ENCODE measurements around the gene RBM10. TPM values are rescaled to one million over a fixed set of nuclear protein-coding genes. Genes with fewer than 3 reads are reported as not detected.

Gene RBM10
- total RNA-seq, 2 donors from 2014 or later = 30.6 to 35.7 TPM

GRCh38 chrX:47224896-47225290, 79.9 kb downstream of the RBM10 start:
- DNase-seq = peak in 1 of 2 donors; percentile 0
- intact Hi-C loops (cut with DNase I, micrococcal nuclease) = no loop called here
- ATAC-seq = no peak

GRCh38 chrX:47226071-47226470, 81.0 kb downstream of the RBM10 start:
- intact Hi-C loops (cut with DNase I, micrococcal nuclease) = no loop called here
- no peak for ATAC-seq
- DNase-seq = no peak

DNA sequence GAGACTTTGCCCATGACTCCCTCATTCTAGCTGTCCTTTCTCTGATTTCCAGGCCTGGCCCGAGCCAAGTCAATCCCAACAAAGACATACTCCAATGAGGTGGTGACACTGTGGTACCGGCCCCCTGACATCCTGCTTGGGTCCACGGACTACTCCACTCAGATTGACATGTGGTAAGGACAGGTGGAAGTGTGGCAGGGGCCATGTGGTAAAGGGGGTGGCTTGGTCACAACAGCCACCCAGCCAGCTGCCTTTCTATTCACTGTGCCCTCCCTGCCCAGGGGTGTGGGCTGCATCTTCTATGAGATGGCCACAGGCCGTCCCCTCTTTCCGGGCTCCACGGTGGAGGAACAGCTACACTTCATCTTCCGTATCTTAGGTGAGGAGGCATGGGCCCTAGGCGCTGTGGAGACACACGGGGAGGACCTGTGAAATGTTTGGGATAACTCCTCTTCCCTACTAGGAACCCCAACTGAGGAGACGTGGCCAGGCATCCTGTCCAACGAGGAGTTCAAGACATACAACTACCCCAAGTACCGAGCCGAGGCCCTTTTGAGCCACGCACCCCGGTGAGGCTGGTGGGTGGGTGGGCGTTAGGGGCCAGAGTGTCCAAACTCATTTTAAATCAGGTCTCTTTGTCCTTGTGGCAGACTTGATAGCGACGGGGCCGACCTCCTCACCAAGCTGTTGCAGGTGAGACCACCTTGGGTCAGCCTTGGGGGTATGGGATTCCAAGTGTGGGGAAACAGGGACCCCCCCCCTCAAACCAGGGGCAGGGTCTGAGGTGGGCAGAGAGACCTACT, 81.7 kb downstream of the RBM10 start:
- no peak for DNase-seq
- intact Hi-C loops (cut with DNase I, micrococcal nuclease) = no loop called here
- ATAC-seq = no peak

- DNase-seq = no peak
Measured at GRCh38 chrX:47227334-47227583, 82.2 kb downstream of the RBM10 start.

GRCh38 chrX:47228550-47229270, 83.7 kb downstream of the RBM10 start:
- ATAC-seq (no peak), DNase-seq (no peak)
- intact Hi-C loops (cut with DNase I, micrococcal nuclease) = no loop called here

More at GRCh38 chrX:47227334-47227583, 82.2 kb downstream of the RBM10 start:
- no peak for ATAC-seq
- intact Hi-C loops (cut with DNase I, micrococcal nuclease) = no loop called here

DNA sequence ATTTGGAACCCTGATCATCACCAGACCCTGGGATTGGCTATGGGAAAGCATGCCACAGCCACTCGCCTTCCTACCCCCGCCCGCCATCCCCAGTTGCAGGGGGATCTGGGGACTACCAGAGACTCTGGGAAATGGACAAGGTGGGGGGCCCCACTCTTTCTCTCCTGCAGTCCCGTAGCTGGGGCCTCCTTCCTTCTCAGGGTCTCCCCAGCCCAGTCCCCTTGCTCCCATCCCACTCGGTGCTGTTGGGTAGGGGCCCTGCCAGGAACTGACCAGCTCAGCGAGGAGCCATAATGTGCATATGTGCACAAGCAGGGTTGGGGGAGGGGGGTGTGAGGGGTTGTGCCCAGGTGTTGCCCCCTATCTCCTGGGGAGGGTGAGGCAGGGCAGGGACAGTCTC, 84.4 kb downstream of the RBM10 start:
- intact Hi-C loops (cut with DNase I, micrococcal nuclease) = no loop called here
- no peak for DNase-seq
- ATAC-seq = no peak

- ATAC-seq (no peak), DNase-seq (no peak)
- intact Hi-C loops (cut with DNase I, micrococcal nuclease) = no loop called here
Measured at GRCh38 chrX:47230136-47230868, 85.3 kb downstream of the RBM10 start.

- ATAC-seq = no peak
- no peak for DNase-seq
- intact Hi-C loops (cut with DNase I, micrococcal nuclease) = no loop called here
Measured at GRCh38 chrX:47231167-47231566, 86.1 kb downstream of the RBM10 start.

DNA sequence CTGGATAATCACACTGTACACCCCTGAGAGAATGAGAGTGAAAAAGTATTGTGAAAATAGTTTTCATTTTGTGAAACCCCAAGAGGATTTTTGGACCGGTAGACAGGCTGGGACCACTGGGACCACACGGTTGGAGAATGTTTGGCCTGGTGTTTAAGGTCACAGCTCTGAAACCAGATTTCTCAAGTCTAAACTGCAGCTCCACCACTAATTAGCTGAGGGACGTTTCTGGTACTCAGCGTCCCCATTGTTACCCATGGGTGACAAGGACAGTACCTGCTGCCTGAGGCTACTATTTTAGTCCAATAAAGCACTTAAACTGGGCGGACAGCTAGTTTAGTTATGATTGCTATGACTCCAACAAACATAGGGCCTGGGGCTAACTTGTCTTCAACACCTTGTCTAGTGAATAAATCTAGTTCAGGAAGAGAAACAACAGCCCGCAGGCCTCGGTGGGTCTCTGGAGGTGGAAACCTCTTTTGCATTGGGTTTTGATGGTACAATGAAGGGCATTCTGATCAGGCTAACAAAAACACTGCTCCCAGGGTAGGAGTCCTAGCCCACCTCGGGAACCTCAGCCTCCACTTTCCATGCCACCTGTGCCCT, 87.3 kb downstream of the RBM10 start:
- intact Hi-C loops (cut with DNase I, micrococcal nuclease) = no loop called here
- ATAC-seq (no peak), DNase-seq (no peak)

DNA sequence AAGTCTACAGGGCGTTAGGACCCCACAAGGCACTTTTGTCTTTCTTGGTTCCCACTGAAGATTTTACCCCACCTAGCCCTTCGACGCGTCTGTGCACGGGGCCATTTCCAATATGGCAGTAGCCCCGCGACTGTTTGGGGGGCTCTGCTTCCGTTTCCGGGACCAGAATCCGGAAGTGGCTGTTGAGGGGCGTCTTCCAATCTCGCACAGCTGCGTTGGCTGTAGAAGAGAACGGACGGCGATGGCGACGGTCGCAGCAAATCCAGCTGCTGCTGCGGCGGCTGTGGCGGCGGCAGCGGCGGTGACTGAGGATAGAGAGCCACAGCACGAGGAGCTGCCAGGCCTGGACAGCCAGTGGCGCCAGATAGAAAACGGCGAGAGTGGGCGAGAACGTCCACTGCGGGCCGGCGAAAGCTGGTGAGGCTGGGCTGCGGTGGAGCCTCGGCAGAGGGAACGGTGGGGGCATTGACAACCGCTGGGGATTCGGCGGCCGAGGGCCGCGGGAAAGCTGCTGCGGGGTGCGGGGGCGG, 87.8 kb downstream of the RBM10 start, which contains the start of gene USP11:
Gene USP11 (plus strand): TSS at position 207 of the 530 bp plus-strand sequence. CDS start 35 bp downstream, at position 242.
- DNase-seq = peak; percentile 47 to 49
- peak; percentile 33 for ATAC-seq
- intact Hi-C loops (cut with DNase I, micrococcal nuclease) = no loop called here

GRCh38 chrX:47233333-47234113, 88.5 kb downstream of the RBM10 start:
- intact Hi-C loops (cut with DNase I, micrococcal nuclease) = no loop called here
- DNase-seq = peak; percentile 93 to 96

DNA sequence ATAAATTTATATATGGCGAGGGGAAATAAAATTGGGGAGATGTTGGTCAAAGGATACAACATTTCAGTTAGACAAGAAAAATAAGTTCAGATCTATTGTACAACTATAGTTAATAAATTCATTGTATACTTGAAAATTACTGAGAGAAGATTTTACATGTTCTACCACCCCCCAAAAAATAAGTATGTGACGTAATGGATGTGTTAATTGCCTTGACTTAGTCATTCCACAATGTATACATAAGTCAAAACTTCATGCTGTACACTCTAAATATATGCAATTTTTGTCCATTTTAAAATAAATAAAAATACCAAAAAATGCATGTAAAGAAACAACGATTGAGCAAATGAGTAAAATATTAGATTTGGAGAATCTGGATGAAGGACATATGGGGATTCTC, 89.6 kb downstream of the RBM10 start:
- ATAC-seq = no peak

More at GRCh38 chrX:47233333-47234113, 88.5 kb downstream of the RBM10 start:
- peak; percentile 87 for ATAC-seq

DNA sequence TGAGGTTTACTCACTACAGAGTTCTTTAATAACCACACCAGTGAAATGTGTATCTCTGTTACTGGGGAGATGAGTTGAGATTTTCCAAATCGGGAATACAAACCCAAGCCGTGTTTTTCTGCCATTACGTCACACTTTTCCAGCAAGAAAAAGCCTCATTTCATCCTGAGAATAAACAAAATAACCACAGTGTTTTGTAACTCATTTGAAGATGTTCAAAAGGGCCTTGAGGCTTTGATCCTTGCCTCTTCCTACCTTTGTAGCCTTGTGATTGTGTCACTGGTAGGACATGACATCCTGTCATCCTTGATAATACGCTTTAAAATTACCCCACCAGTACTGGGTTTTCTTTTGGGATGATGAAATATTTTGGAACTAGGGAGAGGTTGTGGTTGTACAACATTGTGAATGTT, 90.7 kb downstream of the RBM10 start:
- no peak for ATAC-seq
- intact Hi-C loops (cut with DNase I, micrococcal nuclease) = no loop called here
- DNase-seq = no peak

More for the DNA sequence above, 89.6 kb downstream of the RBM10 start:
- intact Hi-C loops (cut with DNase I, micrococcal nuclease) = no loop called here
- DNase-seq = no peak

Other genes starting within 250 kb of the RBM10 start
- gene JADE3, start 232.8 kb upstream of the RBM10 start, total RNA-seq = 1 to 10 TPM; 7.0 to 7.4 TPM
- gene RGN, start 66.8 kb upstream of the RBM10 start, total RNA-seq = under 1 TPM; 0.34 to 0.59 TPM
- gene NDUFB11, start 519 bp upstream of the RBM10 start, total RNA-seq = 10 to 100 TPM; 75.9 to 83.0 TPM
- gene UBA1, start 48.6 kb downstream of the RBM10 start, total RNA-seq = 100 to 1,000 TPM; 217 to 220 TPM
- 100 to 1,000 TPM in 1 of 2 donors, 10 to 100 TPM in 1; 97.5 to 133 TPM for gene CDK16, start 73.5 kb downstream of the RBM10 start, total RNA-seq
- 10 to 100 TPM; 18.3 to 22.5 TPM for gene USP11, start 87.8 kb downstream of the RBM10 start, total RNA-seq
- gene ZNF157, start 225.4 kb downstream of the RBM10 start, total RNA-seq = under 1 TPM in 1 of 2 donors, not detected in 1; 0.17 TPM